Measurements from ENCODE around the gene BUB3. TPM values are rescaled to one million over a fixed set of nuclear protein-coding genes. Genes with fewer than 3 reads are reported as not detected.

BUB3 gene
- total RNA-seq, 1 donor from 2014 or later: 124 TPM

DNA sequence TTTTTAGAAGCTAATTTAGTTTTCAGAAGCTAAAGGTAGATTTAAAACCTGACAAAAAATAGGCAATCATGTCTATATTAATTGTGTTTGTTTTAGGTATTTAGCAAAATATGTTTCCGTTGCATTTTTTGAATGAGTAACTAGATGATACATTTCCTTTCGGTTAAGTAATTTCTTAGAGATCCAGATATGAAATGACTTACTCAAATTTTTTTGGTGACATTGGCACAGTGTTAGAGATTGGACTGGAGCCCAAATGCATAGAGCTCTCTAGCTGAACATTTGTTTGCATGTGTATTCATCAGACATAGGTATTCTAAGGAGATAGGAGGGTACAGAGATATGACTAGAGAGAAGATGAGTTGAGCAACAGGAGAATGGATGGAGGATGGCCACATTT, 1.9 kb downstream of the BUB3 start:
- Mint-ChIP-seq H3K27ac (no peak overlapping the region), H3K27me3 (peaks cover 31% of the 10 kb centered on the region), H3K9me3 (no peaks in the 10 kb centered on the region), H3K4me3 (no peak overlapping the region), H3K4me1 (ENCODE audit: unreplicated experiment) (peaks cover 29% of the 10 kb centered on the region), H3K36me3 (peaks cover 43% of the 10 kb centered on the region)
- no peak for DNase-seq (ENCODE audit: extremely low spot score, unreplicated experiment)
- no peak for TF ChIP-seq CTCF (conservative IDR thresholded peaks at IDR 0.05)

DNA sequence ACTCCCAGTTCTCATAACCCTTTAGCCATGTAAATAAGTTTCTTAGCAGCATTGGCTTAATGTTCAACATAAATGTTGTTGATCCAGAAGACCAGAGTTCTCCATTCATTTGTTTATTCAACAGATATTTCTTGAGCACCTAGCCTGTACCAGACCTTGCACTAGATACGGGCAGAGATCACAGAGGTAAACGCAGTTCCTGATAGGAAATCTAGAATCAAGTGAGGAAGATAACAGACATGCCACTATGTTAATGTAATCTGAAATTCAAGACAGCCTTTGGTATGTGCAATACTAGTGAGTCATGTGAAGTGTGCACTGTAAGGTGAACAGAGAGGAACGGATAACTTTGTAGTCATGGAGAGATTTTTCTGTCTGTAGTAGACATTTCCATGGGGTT, 3.0 kb downstream of the BUB3 start:
- no peak overlapping the region for H3K4me3 Mint-ChIP-seq
- H3K27ac Mint-ChIP-seq: no peak overlapping the region
- H3K36me3 Mint-ChIP-seq: peaks cover 47% of the 10 kb centered on the region
- peaks cover 19% of the 10 kb centered on the region for H3K27me3 Mint-ChIP-seq
- H3K4me1 Mint-ChIP-seq (ENCODE audit: unreplicated experiment): peaks cover 29% of the 10 kb centered on the region
- no peak for DNase-seq (ENCODE audit: extremely low spot score, unreplicated experiment)
- TF ChIP-seq CTCF (conservative IDR thresholded peaks at IDR 0.05): no peak
- no peaks in the 10 kb centered on the region for H3K9me3 Mint-ChIP-seq

DNA sequence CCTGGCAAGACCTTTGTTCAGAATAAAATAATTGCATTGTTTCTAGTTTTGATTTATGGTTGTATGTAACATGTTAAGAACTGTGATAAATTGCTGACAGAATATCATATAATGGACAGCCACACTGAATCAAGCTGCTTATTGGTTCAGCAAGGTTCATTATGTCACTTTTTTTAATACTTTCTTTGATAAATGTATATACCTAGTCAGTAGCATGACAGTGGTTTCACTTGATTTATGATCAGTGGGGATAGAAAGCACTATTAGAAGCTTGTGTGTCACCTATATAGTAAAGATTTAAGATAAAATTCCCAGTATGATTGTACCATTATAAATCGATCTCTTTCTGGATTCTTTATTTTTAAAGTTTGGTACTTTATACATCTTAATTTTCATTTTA, 4.5 kb downstream of the BUB3 start:
- peaks cover 29% of the 10 kb centered on the region for H3K4me1 Mint-ChIP-seq (ENCODE audit: unreplicated experiment)
- H3K27me3 Mint-ChIP-seq: peaks cover 5% of the 10 kb centered on the region
- no peak for TF ChIP-seq CTCF (conservative IDR thresholded peaks at IDR 0.05)
- H3K9me3 Mint-ChIP-seq: no peaks in the 10 kb centered on the region
- peaks cover 53% of the 10 kb centered on the region for H3K36me3 Mint-ChIP-seq
- no peak overlapping the region for H3K4me3 Mint-ChIP-seq
- no peak overlapping the region for H3K27ac Mint-ChIP-seq
- DNase-seq (ENCODE audit: extremely low spot score, unreplicated experiment): no peak

DNA sequence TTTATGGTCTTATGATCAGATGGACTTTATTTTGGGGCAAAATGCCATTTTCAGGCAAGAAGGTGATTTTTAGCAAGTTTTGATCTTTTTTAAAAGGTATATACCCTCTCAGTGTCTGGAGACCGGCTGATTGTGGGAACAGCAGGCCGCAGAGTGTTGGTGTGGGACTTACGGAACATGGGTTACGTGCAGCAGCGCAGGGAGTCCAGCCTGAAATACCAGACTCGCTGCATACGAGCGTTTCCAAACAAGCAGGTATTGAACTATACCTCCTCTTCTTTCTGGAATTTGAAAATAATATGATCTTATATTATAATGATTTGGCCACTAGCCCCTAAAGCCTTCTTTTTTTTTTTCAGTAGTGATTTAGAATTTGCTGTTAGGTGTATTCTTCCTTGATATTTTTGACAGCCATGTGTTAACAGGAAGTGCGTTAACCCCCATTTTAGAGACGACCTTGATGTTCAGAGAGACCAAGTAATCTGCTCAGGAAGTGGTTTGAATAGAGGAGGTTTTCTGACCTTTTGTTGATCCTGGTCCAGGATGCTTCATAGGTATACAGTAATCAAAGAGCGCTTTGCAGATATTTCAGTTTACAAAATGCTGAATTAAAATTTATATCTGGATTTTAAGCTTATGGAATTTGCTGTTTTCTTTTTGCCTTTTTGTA, 6.2 kb downstream of the BUB3 start:
- H3K27me3 Mint-ChIP-seq: no peaks in the 10 kb centered on the region
- peaks cover 50% of the 10 kb centered on the region for H3K36me3 Mint-ChIP-seq
- H3K27ac Mint-ChIP-seq: no peak overlapping the region
- peaks cover 27% of the 10 kb centered on the region for H3K4me1 Mint-ChIP-seq (ENCODE audit: unreplicated experiment)
- no peak overlapping the region for H3K4me3 Mint-ChIP-seq
- no peak for TF ChIP-seq CTCF (conservative IDR thresholded peaks at IDR 0.05)
- no peaks in the 10 kb centered on the region for H3K9me3 Mint-ChIP-seq
- DNase-seq (ENCODE audit: extremely low spot score, unreplicated experiment): no peak

- DNase-seq (ENCODE audit: extremely low spot score, unreplicated experiment): no peak
- H3K4me1 Mint-ChIP-seq (ENCODE audit: unreplicated experiment): peaks cover under 1% of the 10 kb centered on the region
- H3K9me3 Mint-ChIP-seq: no peaks in the 10 kb centered on the region
- H3K4me3 Mint-ChIP-seq: no peak overlapping the region
- peaks cover 26% of the 10 kb centered on the region for H3K36me3 Mint-ChIP-seq
- no peaks in the 10 kb centered on the region for H3K27me3 Mint-ChIP-seq
- TF ChIP-seq CTCF (conservative IDR thresholded peaks at IDR 0.05): no peak
- H3K27ac Mint-ChIP-seq: no peak overlapping the region
These were observed 10.1 kb downstream of the BUB3 start for GRCh38 chr10:123164319-123164718.
